Transverse colon (tissue), 3 donors: ENCODE results near the gene FER.

Source experiments
- POLR2A ChIP-seq: fragments of 450-650 bp; IDR thresholded peaks from one replicate; pipeline ENCODE4 v1.6.1; 2016; ENCODE audit warnings: antibody characterized with exemption, mild to moderate bottlenecking, moderate library complexity
- TF ChIP-seq, protein P1 (sequence below), 5 experiments: fragments of 200-600 bp in 3 of 5; fragments of 450-650 bp in 2 of 5; sonication (generic) in 3 of 5; IDR thresholded peaks; 1 replicate in 2 of 5; 2 replicates in 3 of 5; pipeline ENCODE4 v1.5.1; 2016 to 2017; ENCODE audit warnings: antibody characterized with exemption in 5 of 5, inconsistent platforms in 3 of 5, mild to moderate bottlenecking in 2 of 5, moderate library complexity in 1 of 5

DNA sequence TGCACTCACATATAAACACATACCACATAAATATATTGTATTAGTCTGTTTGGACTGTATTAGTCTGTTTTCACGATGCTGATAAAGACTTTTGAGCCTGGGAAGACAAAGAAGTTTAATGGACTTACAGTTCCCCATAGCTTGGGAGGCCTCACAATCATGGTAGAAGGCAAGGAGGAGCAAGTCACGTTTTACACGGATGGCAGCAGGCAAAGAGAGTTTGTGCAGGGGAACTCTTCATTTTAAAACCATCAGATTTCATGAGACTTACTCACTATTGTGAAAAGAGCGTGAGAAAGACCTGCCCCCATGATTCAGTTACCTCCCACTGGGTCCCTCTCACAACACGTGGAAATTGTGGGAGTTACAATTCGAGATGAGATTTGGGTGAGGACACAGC, 133.4 kb downstream of the FER start:
- TF ChIP-seq, protein P1, sequence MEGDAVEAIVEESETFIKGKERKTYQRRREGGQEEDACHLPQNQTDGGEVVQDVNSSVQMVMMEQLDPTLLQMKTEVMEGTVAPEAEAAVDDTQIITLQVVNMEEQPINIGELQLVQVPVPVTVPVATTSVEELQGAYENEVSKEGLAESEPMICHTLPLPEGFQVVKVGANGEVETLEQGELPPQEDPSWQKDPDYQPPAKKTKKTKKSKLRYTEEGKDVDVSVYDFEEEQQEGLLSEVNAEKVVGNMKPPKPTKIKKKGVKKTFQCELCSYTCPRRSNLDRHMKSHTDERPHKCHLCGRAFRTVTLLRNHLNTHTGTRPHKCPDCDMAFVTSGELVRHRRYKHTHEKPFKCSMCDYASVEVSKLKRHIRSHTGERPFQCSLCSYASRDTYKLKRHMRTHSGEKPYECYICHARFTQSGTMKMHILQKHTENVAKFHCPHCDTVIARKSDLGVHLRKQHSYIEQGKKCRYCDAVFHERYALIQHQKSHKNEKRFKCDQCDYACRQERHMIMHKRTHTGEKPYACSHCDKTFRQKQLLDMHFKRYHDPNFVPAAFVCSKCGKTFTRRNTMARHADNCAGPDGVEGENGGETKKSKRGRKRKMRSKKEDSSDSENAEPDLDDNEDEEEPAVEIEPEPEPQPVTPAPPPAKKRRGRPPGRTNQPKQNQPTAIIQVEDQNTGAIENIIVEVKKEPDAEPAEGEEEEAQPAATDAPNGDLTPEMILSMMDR (IDR thresholded peaks at IDR 0.05), result no peak
- TF ChIP-seq POLR2A, result no peak
